ENCODE data around the gene CSK. TPM values are rescaled to one million over a fixed set of nuclear protein-coding genes. Genes with fewer than 3 reads are reported as not detected.
A peak's percentile ranks its signal among the peaks of the same experiment; 100 is the strongest.

Gene CSK
- total RNA-seq, 1 donor from 2014 or later = 28.4 TPM

DNA sequence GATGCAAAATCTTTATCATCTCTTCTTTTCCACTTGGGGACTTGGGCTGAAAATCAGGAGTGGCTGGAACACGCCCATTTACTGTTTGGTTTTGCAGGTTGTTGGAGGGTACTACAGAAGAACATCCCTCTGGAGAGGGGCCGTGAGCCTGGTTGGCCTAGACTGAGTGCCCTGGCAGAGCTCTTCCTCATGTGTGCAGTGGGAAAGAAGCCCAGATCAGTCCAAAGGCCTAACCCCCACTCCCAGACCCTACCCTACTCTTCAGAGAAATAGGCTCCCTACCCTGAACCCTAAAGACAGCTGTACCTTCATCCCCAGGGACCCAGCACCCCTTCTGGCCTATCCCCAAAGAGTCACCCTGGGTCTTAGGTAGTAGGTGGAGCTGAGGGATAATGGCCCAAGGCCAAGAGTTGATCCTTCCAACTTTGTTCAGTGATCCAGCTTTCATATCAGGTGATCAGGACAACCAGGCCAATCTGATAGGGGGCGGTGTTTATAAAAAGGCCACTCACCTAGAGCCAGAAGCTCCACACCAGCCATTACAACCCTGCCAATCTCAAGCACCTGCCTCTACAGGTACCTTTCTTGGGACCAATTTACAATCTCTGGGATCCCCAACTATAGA, 33.4 kb upstream of the CSK start, which contains the start of gene CYP1A2:
CYP1A2 (plus strand) TSS at position 524 of the 625 bp plus-strand sequence. CDS start 894 bp downstream, outside the sequence.
- no peak for DNase-seq (ENCODE audit: low read depth)
- no peak within 1 kb of the TSS for H3K4me3 ChIP-seq (ENCODE audit: low read depth, low read length)
- TF ChIP-seq, protein P1, sequence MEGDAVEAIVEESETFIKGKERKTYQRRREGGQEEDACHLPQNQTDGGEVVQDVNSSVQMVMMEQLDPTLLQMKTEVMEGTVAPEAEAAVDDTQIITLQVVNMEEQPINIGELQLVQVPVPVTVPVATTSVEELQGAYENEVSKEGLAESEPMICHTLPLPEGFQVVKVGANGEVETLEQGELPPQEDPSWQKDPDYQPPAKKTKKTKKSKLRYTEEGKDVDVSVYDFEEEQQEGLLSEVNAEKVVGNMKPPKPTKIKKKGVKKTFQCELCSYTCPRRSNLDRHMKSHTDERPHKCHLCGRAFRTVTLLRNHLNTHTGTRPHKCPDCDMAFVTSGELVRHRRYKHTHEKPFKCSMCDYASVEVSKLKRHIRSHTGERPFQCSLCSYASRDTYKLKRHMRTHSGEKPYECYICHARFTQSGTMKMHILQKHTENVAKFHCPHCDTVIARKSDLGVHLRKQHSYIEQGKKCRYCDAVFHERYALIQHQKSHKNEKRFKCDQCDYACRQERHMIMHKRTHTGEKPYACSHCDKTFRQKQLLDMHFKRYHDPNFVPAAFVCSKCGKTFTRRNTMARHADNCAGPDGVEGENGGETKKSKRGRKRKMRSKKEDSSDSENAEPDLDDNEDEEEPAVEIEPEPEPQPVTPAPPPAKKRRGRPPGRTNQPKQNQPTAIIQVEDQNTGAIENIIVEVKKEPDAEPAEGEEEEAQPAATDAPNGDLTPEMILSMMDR (conservative IDR thresholded peaks at IDR 0.05; ENCODE audit: low read depth, low read length) = no peak

DNA sequence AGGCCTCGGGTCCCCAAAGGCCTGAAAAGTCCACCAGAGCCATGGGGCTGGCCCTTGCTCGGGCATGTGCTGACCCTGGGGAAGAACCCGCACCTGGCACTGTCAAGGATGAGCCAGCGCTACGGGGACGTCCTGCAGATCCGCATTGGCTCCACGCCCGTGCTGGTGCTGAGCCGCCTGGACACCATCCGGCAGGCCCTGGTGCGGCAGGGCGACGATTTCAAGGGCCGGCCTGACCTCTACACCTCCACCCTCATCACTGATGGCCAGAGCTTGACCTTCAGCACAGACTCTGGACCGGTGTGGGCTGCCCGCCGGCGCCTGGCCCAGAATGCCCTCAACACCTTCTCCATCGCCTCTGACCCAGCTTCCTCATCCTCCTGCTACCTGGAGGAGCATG, 32.0 kb upstream of the CSK start:
- no peak for DNase-seq (ENCODE audit: low read depth)
- TF ChIP-seq, protein P1 (conservative IDR thresholded peaks at IDR 0.05; ENCODE audit: low read depth, low read length) = no peak
- H3K4me3 ChIP-seq (ENCODE audit: low read depth, low read length) = no peak overlapping the region

DNA sequence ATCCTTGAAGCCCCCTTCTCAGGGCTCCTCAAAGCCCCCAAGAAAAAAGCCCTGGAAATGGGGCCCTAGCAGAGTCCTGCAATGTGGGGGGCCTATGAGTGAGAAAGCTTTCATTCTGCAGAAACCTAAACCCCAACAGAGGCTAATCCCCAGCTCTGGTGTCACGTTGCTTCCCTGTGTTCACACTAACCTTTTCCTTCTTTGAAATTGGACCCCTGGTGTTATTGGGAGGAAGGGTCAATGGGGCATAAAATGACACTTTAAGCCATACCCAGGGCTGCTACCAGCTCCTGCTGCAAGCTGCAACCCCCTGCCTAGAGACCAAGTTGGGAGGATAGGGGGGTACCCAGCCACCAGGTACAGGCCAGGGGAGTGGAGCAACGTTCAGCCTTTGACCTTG, 31.1 kb upstream of the CSK start:
- TF ChIP-seq, protein P1 (conservative IDR thresholded peaks at IDR 0.05; ENCODE audit: low read depth, low read length) = no peak

DNA sequence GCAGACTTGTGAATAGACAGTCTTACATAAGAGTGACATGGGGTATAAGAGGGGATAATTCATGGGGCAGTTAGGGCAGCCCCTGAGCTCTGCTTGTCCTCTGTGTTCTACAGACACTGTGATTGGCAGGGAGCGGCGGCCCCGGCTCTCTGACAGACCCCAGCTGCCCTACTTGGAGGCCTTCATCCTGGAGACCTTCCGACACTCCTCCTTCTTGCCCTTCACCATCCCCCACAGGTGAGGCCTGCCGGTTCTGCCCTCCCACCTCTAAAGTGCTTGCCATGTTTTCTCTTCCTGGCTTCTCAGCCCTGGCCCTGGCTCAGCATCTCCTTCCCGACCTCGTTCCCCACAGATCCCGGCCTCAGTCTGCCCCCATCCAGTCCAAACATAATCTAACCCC, 29.9 kb upstream of the CSK start:
- H3K4me3 ChIP-seq (ENCODE audit: low read depth, low read length) = no peak overlapping the region
- TF ChIP-seq, protein P1 (conservative IDR thresholded peaks at IDR 0.05; ENCODE audit: low read depth, low read length) = no peak
- DNase-seq (ENCODE audit: low read depth) = no peak

More for the DNA sequence above, 31.1 kb upstream of the CSK start:
- no peak overlapping the region for H3K4me3 ChIP-seq (ENCODE audit: low read depth, low read length)
- DNase-seq (ENCODE audit: low read depth) = no peak

- H3K4me3 ChIP-seq (ENCODE audit: low read depth, low read length) = no peak overlapping the region
- TF ChIP-seq, protein P1 (conservative IDR thresholded peaks at IDR 0.05; ENCODE audit: low read depth, low read length) = no peak
- peak; percentile 18 for DNase-seq (ENCODE audit: low read depth)
These were observed 29.3 kb upstream of the CSK start for GRCh38 chr15:74752531-74752930.

DNA sequence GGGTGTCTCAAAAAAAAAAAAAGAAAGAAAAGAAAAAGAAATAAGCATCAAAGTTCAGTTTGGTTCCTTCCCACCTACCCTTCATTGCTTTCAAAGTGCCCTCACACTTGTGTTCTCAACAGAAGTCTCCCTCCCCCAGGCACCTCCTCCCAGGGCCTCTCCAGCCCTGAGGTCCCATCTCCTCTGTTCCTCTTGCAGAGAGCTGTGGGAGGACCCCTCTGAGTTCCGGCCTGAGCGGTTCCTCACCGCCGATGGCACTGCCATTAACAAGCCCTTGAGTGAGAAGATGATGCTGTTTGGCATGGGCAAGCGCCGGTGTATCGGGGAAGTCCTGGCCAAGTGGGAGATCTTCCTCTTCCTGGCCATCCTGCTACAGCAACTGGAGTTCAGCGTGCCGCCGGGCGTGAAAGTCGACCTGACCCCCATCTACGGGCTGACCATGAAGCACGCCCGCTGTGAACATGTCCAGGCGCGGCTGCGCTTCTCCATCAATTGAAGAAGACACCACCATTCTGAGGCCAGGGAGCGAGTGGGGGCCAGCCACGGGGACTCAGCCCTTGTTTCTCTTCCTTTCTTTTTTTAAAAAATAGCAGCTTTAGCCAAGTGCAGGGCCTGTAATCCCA, 27.2 kb upstream of the CSK start:
- TF ChIP-seq, protein P1 (conservative IDR thresholded peaks at IDR 0.05; ENCODE audit: low read depth, low read length) = no peak
- H3K4me3 ChIP-seq (ENCODE audit: low read depth, low read length) = no peak overlapping the region
- no peak for DNase-seq (ENCODE audit: low read depth)

DNA sequence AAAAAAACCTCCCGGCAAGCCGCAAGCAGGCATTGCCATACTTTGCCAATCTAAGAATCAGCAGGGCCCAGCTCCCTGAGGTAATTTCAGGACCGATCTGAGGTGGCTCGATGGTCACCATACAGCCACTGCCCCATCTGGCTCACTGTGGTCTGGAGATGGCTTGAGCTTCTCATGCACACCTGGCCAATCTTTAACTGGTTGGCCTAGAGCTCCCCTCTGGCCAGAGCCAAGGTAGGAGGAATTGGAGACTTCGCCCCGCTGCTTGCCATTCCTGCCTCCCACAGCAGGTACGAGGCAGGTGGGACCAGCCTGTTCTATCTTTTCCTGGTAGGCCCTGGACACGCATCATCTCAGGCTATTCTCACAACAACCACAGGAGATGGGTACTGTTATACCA, 23.1 kb upstream of the CSK start:
- H3K4me3 ChIP-seq (ENCODE audit: low read depth, low read length) = no peak overlapping the region
- TF ChIP-seq, protein P1 (conservative IDR thresholded peaks at IDR 0.05; ENCODE audit: low read depth, low read length) = no peak
- DNase-seq (ENCODE audit: low read depth) = no peak
